Glutamatergic neuron (in vitro differentiated cells): Measurements from ENCODE around the gene CDK14. TPM values are rescaled to one million over a fixed set of nuclear protein-coding genes. Genes with fewer than 3 reads are reported as not detected.
A peak's percentile ranks its signal among the peaks of the same experiment; 100 is the strongest.

ENCODE experiments used
- DNase-seq: peaks from one replicate; pipeline ENCODE4 v3.0.0; 2022
- H3K27ac Mint-ChIP-seq: one replicate; pipeline ENCODE4 v1.8.0; 2020; ENCODE audit warnings: mild to moderate bottlenecking, mixed read lengths, inconsistent platforms; ENCODE audit not compliant: unreplicated experiment
- H3K27me3 Mint-ChIP-seq: one replicate; pipeline ENCODE4 v1.8.0; 2020; ENCODE audit warnings: mild to moderate bottlenecking, moderate library complexity, mixed read lengths, inconsistent platforms; ENCODE audit not compliant: unreplicated experiment
- H3K36me3 Mint-ChIP-seq: one replicate; pipeline ENCODE4 v1.8.0; 2020; ENCODE audit warnings: mild to moderate bottlenecking, mixed read lengths, inconsistent platforms; ENCODE audit not compliant: unreplicated experiment
- H3K4me1 Mint-ChIP-seq: one replicate; pipeline ENCODE4 v1.8.0; 2020; ENCODE audit warnings: mild to moderate bottlenecking, low read depth, mixed read lengths, inconsistent platforms; ENCODE audit not compliant: unreplicated experiment
- H3K4me3 Mint-ChIP-seq: one replicate; pipeline ENCODE4 v1.8.0; 2020; ENCODE audit warnings: mild to moderate bottlenecking, mixed read lengths, inconsistent platforms; ENCODE audit not compliant: unreplicated experiment
- H3K9me3 Mint-ChIP-seq: one replicate; pipeline ENCODE4 v1.8.0; 2020; ENCODE audit warnings: mild to moderate bottlenecking, moderate library complexity, mixed read lengths, inconsistent platforms; ENCODE audit not compliant: unreplicated experiment
- CTCF ChIP-seq: fragments of 200-600 bp; sonication (generic); IDR thresholded peaks from one replicate; pipeline ENCODE4 v1.5.0; 2021; ENCODE audit not compliant: partially characterized antibody, unreplicated experiment
- total RNA-seq: library from RNA; stranded (reverse); fragmentation: NEBNext Ultra II Directional; extraction: Animal tissue kit (Norgen Biotek cat#: 25700); gene quantifications from one replicate; pipeline ENCODE4 v1.2.1, GENCODE V29; 2021; ENCODE audit not compliant: unreplicated experiment

CDK14 gene
- total RNA-seq, 1 donor from 2014 or later, result 96.5 TPM

GRCh38 chr7:91151916-91152315, 555.8 kb downstream of the CDK14 start:
- Mint-ChIP-seq H3K27me3 (no peaks in the 10 kb centered on the region), H3K27ac (no peak overlapping the region), H3K4me1 (peaks cover 16% of the 10 kb centered on the region), H3K9me3 (peaks cover 2% of the 10 kb centered on the region), H3K4me3 (no peak overlapping the region), H3K36me3 (no peaks in the 10 kb centered on the region)
- DNase-seq, result no peak
- no peak for TF ChIP-seq CTCF

GRCh38 chr7:91156316-91157185, 560.4 kb downstream of the CDK14 start:
- Mint-ChIP-seq H3K4me3 (no peak overlapping the region), H3K36me3 (no peaks in the 10 kb centered on the region), H3K27ac (peak overlapping the region; percentile 75), H3K4me1 (peaks cover 8% of the 10 kb centered on the region), H3K27me3 (no peaks in the 10 kb centered on the region), H3K9me3 (peaks cover 2% of the 10 kb centered on the region)
- no peak for TF ChIP-seq CTCF
- no peak for DNase-seq

GRCh38 chr7:91157579-91158320, 561.6 kb downstream of the CDK14 start:
- peaks cover 2% of the 10 kb centered on the region for H3K9me3 Mint-ChIP-seq
- no peaks in the 10 kb centered on the region for H3K36me3 Mint-ChIP-seq
- H3K27me3 Mint-ChIP-seq, result no peaks in the 10 kb centered on the region
- H3K27ac Mint-ChIP-seq, result no peak overlapping the region
- peaks cover 8% of the 10 kb centered on the region for H3K4me1 Mint-ChIP-seq
- no peak for TF ChIP-seq CTCF
- H3K4me3 Mint-ChIP-seq, result no peak overlapping the region
- DNase-seq, result no peak

GRCh38 chr7:91162436-91162835, 566.3 kb downstream of the CDK14 start:
- Mint-ChIP-seq H3K4me3 (no peak overlapping the region), H3K9me3 (peaks cover 4% of the 10 kb centered on the region), H3K27ac (peak overlapping the region; percentile 59), H3K36me3 (no peaks in the 10 kb centered on the region), H3K4me1 (peaks cover 7% of the 10 kb centered on the region), H3K27me3 (no peaks in the 10 kb centered on the region)
- no peak for DNase-seq
- no peak for TF ChIP-seq CTCF

GRCh38 chr7:91164506-91164905, 568.4 kb downstream of the CDK14 start:
- Mint-ChIP-seq H3K27me3 (peaks cover 2% of the 10 kb centered on the region), H3K4me3 (no peak overlapping the region), H3K9me3 (peaks cover 7% of the 10 kb centered on the region), H3K4me1 (peaks cover 18% of the 10 kb centered on the region), H3K27ac (no peak overlapping the region), H3K36me3 (no peaks in the 10 kb centered on the region)
- no peak for TF ChIP-seq CTCF
- no peak for DNase-seq
